Endothelial cell of umbilical vein (primary cell): ENCODE measurements around the gene TENM4.

Source experiments
- CTCF ChIP-seq, 2 donors: IDR thresholded peaks; 1 replicate in 1 of 2; 2 replicates in 1 of 2; pipeline ENCODE4 v1.5.1; 2011; ENCODE audit warnings: low read length in 2 of 2, mild to moderate bottlenecking in 2 of 2, moderate library complexity in 2 of 2, control low read depth in 1 of 2, inconsistent platforms in 1 of 2, low read depth in 1 of 2; ENCODE audit not compliant: insufficient read depth in 1 of 2; ENCODE audit errors: extremely low read depth in 1 of 2
- FOS ChIP-seq: IDR thresholded peaks from 2 replicates; pipeline ENCODE4 v1.6.1; 2011; ENCODE audit warnings: mild to moderate bottlenecking, low read length, moderate library complexity, borderline replicate concordance; ENCODE audit not compliant: insufficient read depth
- POLR2A ChIP-seq: IDR thresholded peaks from 2 replicates; pipeline ENCODE4 v1.6.1; 2012; ENCODE audit warnings: low read depth, mild to moderate bottlenecking, control low read depth, low read length
- POLR2AphosphoS5 ChIP-seq: IDR thresholded peaks from 2 replicates; pipeline ENCODE4 v1.6.1; 2012; ENCODE audit warnings: low read depth, mild to moderate bottlenecking, control low read depth, low read length, moderate library complexity; ENCODE audit not compliant: insufficient read depth

GRCh38 chr11:78860720-78861422 is 580.0 kb downstream of the TENM4 start:
- TF ChIP-seq FOS (no peak), CTCF (IDR thresholded peaks at IDR 0.05; ENCODE audit: extremely low read depth in 1 of 2, insufficient read depth in 1 of 2, low read depth in 1 of 2, low read length in 2 of 2) (no peak), POLR2AphosphoS5 (no peak), POLR2A (no peak)
